Measurements from ENCODE around the gene ITGB3.

- TF ChIP-seq ZNF274 (IDR thresholded peaks at IDR 0.05; ENCODE audit: low read depth, low read length), result no peak
- TF ChIP-seq YY1 (IDR thresholded peaks at IDR 0.05; ENCODE audit: insufficient read depth, insufficient read length), result no peak
- TF ChIP-seq SUZ12 (IDR thresholded peaks at IDR 0.05; ENCODE audit: extremely low read depth, insufficient read depth, insufficient read length), result no peak
Observed at GRCh38 chr17:47320879-47321502, 67.4 kb downstream of the ITGB3 start.

All from NT2/D1 (cell line).